CD4-positive, alpha-beta T cell treated with Interleukin-1 beta for 1 hour (primary cell): ENCODE measurements around the gene INPP5A.
"Not testable (repeated sequence)": the region's sequence is repeated elsewhere in the genome, so short reads cannot be mapped to it uniquely, and the experiment has no call there.

Source experiments
- DNase-seq, 2 donors: peaks; one replicate each; pipeline ENCODE4 v3.0.0-alpha.2; 2020 to 2022

INPP5A gene

DNA sequence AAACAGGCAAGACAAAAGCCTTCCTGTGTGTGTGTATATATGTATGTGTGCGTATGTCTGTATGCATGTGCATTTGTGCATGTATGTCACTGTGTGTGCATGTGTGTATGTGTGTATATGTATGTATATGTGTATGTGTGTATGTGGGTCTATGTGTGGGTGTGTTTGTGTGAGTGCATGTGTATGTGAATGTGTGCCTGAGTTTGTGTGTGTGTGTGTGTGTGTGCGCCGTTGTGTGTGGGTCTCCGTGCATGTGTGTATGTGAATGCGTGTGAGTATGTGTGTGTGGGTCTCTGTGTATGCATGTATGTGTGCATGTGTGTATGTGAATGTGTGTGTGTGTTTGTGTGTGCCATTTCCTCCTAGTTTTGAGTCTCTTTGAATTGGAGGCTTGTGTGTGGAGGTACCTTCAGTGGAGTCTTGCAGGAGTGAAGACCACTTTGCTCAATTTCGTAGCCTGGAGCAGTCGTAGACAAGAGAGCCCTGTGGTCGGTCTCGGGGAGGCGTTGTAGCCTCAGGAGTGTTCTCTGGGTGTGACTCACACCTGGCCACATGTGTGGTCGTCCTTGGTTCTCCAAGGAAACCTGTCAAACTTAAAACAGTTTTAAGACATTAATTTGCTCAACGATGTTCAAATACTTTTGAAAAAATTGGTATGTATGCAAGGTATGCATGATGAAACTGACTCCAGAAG lies 28.1 kb downstream of the INPP5A start:
- DNase-seq = no peak

DNA sequence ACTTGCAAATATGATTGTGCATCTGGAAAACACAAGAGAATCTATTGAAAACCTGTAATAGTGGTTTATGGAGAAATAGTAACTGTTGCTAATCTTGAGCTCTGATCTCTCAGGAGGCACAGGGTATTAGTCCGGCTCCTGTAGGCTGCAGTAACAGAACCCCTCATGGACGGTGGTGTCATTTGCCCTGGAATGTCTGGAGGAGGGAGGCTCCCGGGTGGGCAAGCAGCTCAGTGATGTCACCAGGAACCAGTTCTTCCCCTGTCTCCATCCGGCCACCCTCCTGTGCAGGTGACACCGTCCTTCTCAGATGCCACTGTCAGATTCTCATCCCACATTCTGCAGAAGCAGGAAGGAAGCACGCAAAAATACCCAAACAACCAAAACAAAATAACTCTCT lies 29.3 kb downstream of the INPP5A start:
- DNase-seq = no peak

DNA sequence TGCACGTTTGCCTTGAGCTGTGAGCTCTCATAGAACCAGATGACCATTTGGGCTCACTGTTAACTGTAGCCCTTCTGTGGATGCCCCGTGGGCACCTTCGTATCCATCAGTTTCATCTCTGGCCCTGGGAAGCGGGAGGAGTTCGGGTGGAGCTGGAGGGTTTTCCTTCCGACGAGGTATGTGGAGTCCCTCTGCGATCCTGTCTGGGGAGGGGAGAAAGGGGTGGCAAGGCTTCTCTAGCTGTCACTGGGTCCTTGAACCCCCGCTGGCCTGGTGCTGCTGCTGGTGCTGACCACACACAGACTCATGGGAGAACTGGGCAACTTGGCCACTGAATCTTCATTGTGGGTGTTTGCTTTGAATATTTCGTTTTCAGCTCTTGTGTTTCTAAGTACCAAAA lies 32.7 kb downstream of the INPP5A start:
- DNase-seq = no peak

DNA sequence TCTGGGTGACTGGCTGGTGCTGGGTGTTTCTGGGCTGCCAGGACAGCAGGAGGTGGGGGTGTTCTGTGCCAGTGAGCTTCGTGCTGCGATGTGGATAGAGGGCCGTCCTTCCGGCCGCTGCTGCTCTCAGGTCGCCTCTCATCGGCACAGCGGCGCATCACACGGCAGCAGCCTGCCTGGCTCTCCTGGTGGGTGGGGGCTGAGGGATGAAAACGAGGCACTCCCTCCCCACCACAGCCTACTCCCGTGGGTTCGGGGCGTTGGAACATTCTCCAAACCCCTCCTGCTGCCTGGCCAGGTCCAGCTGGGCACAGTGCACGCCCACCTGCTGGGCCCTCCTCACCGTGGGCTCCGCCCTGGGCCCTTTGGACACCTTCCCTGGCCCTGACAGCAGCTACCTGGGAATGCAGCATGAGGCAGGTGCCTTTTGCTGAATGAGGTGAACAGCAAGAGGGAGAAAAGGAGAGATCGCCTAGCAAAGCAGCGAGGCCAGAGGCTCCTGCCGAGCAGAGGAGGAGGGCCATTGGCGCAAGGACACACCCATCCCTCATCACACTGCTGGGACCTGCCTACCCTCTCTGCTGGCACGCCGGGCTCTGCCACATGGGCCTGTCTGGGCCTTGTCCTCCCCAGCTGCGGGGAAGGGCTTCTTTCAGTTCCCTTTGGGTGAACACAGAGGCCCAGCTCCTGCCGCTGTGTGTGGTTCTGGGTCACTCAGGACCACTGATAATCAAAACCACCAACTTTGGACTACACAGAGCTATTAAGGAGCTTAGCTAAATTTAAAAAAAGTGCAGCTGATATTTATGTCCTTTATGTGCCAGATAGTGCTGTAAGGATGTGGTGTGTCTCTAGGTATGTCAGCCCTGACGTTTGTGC lies 33.4 kb downstream of the INPP5A start:
- peak in 1 of 2 donors; percentile 75 for DNase-seq

DNA sequence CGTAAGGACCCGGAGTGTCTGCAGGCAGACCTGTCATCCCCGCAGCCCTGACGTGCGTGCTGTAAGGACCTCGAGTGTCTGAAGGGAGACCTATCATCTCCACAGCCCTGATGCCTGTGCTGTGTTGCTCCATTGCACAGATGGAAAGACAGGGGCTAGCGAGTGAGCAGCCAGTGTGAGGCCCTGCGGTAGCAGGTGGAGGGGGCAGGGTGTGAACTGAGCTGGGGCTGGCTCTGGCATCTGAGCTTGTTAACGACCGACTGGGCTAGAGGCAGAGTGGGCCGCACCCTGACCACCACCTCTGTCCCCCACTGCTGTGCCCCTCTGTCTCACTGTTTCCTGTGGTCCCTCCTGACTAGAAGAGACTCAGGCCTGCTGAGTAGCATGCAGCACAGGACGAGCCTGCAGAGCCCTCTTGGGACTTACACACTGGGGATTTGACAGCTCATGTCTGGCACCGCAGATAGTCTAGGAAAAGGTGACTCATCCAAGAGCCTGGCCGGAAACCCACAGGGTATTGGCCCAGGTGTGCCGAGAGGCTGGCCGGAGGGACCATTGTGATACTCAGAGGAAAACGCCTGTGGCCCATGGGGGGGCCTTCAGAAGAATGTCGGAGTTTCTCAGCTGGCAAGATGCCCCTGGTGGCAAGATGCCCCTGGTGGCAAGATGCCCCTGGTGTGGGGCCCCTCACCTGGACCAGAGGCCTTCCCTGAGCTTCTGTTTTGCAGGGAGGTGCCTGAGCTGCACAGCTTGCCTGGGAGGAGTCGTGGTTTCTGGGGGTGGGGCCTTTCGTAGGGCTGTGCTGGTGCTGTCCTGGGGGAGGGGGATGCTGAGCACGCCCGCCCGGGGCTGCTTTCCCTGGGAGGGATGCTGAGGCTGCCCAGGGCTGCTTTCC lies 34.3 kb downstream of the INPP5A start:
- peak in 1 of 2 donors; percentile 76 for DNase-seq

DNA sequence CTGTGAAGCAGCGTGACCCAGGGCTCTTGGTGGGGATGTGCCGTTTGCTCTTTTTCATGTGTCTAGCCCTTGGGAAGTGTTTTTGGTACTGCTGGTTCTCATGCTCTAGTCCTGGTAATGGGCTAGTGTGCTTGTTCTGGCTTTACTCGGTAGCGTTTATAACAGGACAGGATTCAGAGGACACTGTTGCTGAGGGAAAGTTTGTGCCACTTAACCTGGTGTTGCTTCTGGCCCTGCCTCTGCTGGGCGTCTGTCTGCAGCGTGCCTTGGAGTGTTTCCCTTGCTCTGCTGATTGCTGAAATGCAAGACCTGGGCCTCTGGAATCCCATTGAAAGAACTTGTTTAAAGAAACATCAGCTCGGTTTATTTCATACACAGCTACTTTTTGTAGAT lies 35.0 kb downstream of the INPP5A start:
- DNase-seq = no peak

DNA sequence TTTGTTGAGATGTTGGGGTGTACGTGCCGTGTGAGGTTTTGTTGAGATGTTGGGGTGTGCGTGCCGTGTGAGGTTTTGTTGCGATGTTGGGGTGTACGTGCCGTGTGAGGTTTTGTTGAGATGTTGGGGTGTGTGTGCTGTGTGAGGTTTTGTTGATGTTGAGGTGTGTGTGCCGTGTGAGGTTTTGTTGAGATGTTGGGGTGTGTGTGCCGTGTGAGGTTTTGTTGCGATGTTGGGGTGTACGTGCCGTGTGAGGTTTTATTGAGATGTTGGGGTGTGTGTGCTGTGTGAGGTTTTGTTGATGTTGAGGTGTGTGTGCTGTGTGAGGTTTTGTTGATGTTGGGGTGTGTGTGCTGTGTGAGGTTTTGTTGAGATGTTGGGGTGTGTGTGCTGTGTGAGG lies 35.4 kb downstream of the INPP5A start:
- DNase-seq = not testable (repeated sequence)

DNA sequence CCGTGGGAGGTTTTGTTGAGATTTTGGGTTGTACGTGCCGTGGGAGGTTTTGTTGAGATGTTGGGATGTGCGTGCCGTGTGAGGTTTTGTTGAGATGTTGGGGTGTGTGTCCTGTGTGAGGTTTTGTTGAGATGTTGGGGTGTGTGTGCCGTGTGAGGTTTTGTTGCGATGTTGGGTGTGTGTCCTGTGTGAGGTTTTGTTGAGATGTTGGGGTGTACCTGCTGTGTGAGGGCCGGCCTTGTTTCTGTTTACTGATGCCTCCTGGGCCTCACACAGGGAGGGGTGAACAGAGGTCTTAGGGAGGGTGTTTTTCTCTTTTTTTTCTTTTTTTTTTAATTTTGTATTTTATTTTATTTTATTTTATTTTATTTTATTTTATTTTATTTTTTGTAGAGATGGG lies 36.7 kb downstream of the INPP5A start:
- no peak for DNase-seq

DNA sequence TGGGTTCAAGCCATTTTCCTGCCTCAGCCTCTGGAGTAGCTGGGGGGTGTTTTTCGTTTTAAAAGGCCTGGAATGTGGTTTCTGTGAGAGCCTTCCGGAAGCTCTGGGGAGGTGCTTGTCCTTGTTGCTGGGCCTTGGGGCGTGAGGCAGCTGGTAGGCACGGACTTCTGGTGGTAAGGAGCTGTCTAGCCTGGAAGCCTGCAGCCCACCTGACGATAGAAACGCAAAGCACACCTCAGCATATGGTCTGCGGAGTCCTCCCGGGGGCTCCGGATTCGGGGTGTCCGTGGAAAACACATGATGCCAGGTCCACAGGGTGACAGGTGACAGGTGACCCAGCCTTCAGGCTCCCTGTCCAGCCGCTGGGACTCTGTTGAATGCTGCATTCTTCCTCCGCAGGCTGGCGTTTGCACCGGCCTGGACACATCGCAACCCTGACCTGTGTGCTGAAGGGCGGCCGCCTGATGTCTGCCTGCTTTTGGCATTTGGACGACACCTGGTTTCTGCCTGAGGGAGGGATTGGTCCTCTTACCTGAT lies 37.3 kb downstream of the INPP5A start:
- DNase-seq = no peak

DNA sequence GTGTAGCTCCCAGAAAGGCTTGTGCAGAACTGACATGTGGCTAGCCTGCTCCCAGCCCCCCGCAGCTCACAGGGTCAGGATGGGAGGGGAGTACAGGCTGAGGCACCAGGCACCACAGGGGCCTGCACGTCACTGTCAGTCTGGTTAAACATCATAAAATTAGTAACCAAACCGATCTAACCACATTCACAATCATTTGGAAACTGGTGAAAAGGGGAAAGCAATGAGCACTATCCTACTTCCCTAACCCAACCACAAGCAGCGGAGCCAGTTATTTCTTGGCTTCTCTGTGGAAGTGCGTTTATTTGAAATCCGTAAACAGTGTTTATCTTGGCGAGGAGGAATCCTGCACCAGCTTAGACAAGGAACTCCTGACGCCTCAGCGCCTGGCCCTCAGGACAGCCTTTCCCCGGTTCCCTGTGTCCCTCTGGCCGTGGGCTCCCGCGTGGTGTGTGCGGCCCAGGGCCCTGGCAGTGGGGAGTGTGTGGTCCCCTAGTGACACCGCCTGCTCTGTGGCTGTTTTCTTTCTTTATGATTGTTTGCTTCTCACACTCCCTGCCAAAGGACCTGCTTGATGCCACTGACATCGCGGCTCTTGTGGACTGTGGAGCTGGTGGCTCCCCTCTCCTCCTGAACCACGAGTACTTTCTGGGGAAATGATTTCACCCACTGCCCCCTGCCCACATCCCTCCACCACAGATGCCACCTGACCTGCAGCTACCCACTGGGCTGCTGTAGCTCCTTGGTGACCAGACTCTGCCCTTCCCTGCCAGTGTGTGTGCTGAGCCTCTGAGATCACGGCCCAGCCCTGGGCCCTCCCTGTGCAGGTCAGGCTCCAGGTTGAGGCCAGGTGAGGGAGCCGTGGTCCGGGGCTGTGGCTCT lies 38.0 kb downstream of the INPP5A start:
- DNase-seq = peak in 1 of 2 donors; percentile 36

DNA sequence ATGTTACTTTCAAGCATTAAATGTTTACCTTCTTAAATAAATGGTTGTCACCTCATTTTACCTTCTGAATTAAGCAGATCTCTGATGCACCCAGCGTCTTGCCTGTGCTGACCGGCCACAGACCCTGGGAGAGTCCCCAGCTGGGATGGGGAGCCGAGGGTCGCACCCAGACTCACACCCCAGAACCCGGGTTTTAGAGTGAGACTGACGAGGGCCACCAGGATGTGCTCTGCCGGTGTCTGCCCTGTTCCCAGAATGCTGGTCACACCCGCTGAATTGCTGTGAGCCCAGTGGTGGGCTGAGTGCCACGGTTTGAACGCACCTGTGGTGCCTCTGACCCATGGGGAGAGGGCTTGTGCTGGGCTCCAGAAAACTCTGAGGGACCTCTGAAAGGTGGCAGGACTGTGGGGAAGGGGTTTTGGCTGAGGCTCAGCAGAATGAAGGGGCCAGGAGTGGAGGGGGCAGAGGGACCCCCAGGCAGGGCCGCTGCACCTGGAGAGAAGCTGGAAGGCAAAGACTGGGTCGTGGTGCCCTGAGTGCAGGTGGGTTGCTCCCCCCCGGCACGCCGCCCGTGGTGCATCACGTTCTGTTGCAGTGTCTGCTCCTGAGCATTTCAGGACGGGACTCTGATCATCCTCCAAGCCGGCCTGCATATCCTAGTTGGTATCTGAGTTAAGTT lies 39.2 kb downstream of the INPP5A start:
- DNase-seq = no peak

DNA sequence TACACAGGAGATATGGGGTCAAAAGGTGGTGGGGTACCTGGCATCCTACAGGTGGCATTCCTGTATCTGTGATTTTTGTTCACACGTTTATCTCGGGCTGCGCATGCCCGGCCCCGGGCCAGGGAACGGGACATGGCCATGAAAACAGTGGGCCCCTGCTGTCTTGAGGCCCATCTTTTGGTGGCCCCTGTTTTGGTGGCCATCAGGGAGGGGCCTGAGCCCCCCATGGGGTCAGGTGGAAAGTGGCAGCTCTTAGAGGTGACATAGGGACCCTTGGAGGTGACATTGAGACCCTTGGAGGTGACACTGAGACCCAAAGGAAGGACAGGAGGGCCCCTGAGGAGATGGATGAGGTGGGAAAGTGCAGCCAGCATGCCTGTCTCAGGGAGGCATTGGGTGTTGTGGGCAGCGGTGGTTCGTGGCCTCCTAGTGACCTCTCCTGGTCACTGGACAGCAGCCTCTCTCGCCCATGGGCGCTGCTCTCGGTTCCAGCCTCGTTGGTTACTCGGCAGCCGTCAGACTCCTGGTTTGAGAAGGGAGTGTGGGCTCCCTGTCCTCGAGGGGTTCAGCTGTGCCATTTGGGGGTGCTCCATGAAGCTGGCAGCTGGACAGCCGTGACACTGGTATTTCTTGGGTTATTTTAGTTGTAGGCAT lies 39.9 kb downstream of the INPP5A start:
- no peak for DNase-seq

DNA sequence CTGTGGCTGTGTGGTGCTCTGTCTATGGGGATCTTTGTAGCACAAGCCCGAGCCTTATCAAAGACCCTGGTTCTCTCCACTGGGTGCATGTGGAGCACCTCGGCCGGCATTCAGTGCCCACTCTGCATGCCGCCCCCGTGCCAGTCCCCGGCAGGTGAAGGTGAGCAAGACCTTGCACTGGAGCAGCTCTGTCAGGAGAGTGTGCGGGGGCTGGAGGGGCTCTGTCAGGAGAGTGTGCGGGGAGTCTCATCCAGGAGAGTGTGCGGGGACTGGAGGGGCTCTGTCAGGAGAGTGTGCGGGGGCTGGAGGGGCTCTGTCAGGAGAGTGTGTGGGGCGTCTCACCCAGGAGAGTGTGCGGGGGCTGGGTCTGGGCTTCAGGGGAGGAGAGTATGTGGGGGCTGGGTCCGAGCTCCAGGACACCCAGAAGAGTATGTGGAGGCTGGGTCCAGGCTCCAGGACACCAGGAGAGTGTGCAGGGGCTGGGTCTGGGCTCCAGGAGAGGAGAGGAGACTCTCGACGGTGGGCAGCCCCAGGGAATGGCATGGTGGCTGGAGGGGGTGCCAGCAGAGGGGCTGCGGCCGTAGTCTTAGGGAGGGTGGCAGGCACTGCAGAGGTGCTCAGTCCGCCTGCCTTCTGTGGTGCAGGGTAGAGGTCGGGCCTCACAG lies 40.8 kb downstream of the INPP5A start:
- DNase-seq = no peak

DNA sequence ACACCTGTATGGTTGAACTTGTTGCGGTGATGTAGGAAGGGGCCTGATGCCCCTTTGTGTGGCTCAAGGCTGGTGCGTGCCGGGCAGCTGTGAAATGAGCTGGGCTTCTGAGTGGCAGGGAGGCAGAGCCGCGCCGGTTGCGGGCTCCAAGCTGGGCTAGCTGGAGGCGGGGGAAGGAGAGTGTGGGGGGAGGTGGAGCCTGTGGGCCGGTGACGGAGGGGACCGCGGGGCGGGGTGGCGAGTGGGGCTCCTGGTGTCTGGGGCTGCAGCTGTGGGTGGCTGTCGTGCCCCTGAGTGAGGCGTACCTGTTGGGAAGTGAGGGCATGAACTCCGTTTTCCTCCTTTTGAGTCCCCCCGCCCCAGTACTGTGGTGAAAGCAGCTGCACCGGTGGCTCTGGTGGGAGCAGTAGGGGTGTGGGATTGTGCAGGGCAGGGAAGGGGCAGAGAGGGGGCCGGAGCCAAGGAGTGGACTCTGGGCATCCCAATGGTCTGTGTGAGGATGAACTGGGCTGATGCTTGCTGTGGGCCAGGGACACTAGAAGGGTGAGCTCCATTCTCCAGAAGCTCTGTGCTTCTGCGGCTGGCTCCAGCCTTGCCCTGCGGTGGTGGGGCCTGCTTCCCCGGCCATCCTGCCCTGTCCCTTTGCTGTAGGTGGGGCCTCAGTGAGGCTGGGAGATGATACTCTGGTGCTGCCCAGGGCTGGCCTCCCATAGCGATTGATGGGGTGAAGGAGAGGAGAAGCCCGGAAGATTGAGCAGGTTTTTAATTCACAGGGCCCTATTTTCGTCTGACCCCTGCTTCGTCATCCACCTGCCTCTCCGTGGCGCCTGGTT lies 41.7 kb downstream of the INPP5A start:
- no peak for DNase-seq

DNA sequence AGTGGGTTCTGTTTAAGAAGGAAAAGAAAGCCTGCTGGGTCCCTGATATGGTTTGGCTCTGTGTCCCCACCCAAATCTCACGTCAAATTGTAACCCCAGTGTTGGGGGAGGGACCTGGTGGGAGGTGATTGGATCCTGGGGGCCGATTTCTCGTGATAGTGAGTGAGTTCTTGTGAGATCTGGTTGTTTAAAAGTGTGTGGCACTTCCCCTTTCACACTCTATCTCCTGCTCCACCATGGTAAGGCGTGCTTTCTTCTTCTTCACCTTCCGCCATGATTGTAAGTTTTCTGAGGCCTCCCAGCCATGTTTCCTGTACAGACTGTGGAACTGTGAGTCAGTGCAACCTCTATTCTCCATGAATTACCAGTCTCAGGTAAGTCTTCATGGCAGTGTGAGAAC lies 42.6 kb downstream of the INPP5A start:
- DNase-seq = no peak

DNA sequence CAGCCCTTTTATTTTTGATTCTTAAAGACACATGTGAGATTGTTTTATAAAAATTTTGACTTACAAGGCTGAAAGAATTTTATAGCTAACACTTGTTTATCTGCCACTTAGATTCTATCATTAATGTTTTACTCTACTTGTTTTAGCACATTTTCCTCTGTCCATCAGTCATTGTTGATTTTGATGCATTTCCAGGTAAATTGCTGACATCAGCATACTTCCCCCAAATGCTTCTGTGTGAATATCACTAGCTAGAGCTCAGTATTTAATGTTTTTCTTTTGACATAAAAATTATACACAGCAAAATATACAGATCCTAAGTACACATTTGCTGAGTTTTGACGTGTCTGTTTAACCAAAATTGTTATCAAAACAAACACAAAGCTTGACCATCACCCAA lies 43.0 kb downstream of the INPP5A start:
- DNase-seq = no peak

DNA sequence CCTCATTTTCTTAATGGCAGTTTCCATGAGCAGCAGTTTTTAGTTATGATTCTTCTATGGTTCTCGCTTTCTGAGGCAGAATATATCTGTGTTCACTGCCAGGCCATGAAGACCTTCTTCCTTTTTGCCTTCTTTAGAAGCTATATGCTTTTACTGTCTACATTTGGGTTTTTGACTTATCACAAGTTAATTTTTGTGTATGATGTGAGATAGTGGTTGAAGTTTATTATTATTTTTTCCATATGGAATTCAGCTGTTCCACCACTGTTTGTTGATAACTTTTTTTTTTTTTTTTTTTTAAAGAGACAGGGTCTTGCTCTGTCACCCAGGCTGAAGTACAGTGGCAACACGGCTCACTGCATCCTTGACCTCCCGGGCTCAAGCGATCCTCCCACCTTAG lies 44.5 kb downstream of the INPP5A start:
- DNase-seq = no peak

DNA sequence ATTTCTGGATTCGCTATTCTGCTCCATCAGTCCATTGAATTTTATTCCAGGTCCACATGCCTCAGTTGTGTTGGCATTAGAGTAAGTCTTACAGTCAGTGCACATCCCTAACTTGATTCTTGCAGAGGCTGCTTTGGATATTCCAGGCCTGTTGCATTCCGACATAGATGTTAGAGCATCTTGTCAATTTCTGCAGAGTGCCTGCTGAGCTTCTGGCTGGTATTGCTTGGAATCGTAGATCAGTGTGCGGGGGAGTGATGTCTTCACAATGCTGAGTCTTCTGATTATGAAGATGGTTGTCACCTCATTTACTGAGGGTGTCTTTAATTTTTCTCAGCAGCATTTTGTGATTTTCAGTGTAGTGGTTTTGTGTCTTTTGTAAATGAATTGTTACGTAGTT lies 45.2 kb downstream of the INPP5A start:
- no peak for DNase-seq

DNA sequence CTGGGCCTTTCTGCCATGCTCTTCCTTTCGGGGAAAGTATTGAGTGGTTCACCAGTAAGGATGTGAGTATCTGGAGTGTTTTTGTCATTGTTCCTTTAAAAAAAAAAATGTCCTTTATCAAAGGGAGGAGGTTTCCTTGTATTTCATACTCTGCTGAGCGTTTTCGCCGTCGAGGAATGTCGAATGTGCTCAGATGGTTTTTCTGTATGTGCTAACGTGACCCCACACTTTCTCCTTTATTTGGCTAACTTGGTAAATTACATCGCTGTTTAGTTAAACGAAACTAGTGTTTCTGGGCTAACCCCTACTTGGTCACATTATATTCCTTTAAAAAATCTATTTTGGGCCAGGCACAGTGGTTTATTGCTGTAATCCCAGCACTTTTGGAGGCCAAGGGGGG lies 45.9 kb downstream of the INPP5A start:
- DNase-seq = no peak
